Neural progenitor cell (in vitro differentiated cells): ENCODE measurements around the gene HES3. TPM values are rescaled to one million over a fixed set of nuclear protein-coding genes. Genes with fewer than 3 reads are reported as not detected.

Experiments
- DNase-seq: peaks from one replicate; pipeline ENCODE4 v3.0.0-alpha.2; 2016; ENCODE audit warnings: low spot score
- H2AFZ ChIP-seq: fragments of 200-600 bp; sonication (generic); replicated peaks from 2 replicates; pipeline ENCODE4 v1.6.1; 2016; ENCODE audit warnings: antibody characterized with exemption
- H3F3A ChIP-seq: fragments of 200-600 bp; sonication (generic); 2 replicates; pipeline ENCODE4 v1.6.1; 2016; ENCODE audit warnings: antibody characterized with exemption, low read depth
- H3K27ac ChIP-seq: fragments of 200-600 bp; sonication (generic); 2 replicates; pipeline ENCODE4 v1.5.1; 2016; ENCODE audit warnings: mild to moderate bottlenecking
- H3K27me3 ChIP-seq: fragments of 200-600 bp; sonication (generic); 2 replicates; pipeline ENCODE4 v1.6.1; 2016; ENCODE audit warnings: mild to moderate bottlenecking, moderate library complexity
- H3K36me3 ChIP-seq: fragments of 200-600 bp; sonication (generic); 2 replicates; pipeline ENCODE4 v1.5.1; 2016
- H3K4me1 ChIP-seq: fragments of 200-600 bp; sonication (generic); 2 replicates; pipeline ENCODE4 v1.6.1; 2016; ENCODE audit warnings: mixed run types
- H3K4me2 ChIP-seq: fragments of 200-600 bp; sonication (generic); 2 replicates; pipeline ENCODE4 v1.6.1; 2016
- H3K4me3 ChIP-seq: fragments of 200-600 bp; sonication (generic); 2 replicates; pipeline ENCODE4 v1.5.1; 2016
- H3K79me2 ChIP-seq: fragments of 200-600 bp; sonication (generic); 2 replicates; pipeline ENCODE4 v1.6.1; 2016; ENCODE audit warnings: low read depth
- H3K9ac ChIP-seq: fragments of 200-600 bp; sonication (generic); 2 replicates; pipeline ENCODE4 v1.6.1; 2016
- H3K9me3 ChIP-seq: fragments of 200-600 bp; sonication (generic); 2 replicates; pipeline ENCODE4 v1.5.1; 2016; ENCODE audit warnings: low read depth
- H4K20me1 ChIP-seq: fragments of 200-600 bp; sonication (generic); 2 replicates; pipeline ENCODE4 v1.6.1; 2016; ENCODE audit warnings: low read depth
- H3K27ac Mint-ChIP-seq: 3 replicates; pipeline ENCODE4 v1.8.0; 2021; ENCODE audit warnings: mixed read lengths
- H3K27me3 Mint-ChIP-seq: 2 replicates; pipeline ENCODE4 v1.8.0; 2022; ENCODE audit warnings: low read depth, mild to moderate bottlenecking, inconsistent platforms, moderate library complexity, mixed read lengths; ENCODE audit not compliant: insufficient read depth
- H3K36me3 Mint-ChIP-seq: 3 replicates; pipeline ENCODE4 v1.8.0; 2021; ENCODE audit warnings: mixed read lengths
- H3K4me1 Mint-ChIP-seq: 3 replicates; pipeline ENCODE4 v1.8.0; 2021; ENCODE audit warnings: mixed read lengths
- H3K4me3 Mint-ChIP-seq: 3 replicates; pipeline ENCODE4 v1.8.0; 2021; ENCODE audit warnings: mild to moderate bottlenecking, moderate library complexity, mixed read lengths
- H3K9me3 Mint-ChIP-seq: 3 replicates; pipeline ENCODE4 v1.8.0; 2020; ENCODE audit warnings: mixed read lengths
- CTCF ChIP-seq: fragments of 200-600 bp; sonication (generic); IDR thresholded peaks from 2 replicates; pipeline ENCODE4 v1.5.1; 2017; ENCODE audit warnings: antibody characterized with exemption, mild to moderate bottlenecking
- EZH2 ChIP-seq: fragments of 200-600 bp; sonication (generic); IDR thresholded peaks from 2 replicates; pipeline ENCODE4 v1.6.1; 2017; ENCODE audit warnings: antibody characterized with exemption, mild to moderate bottlenecking, moderate library complexity
- EZH2phosphoT487 ChIP-seq: fragments of 200-600 bp; sonication (generic); IDR thresholded peaks from 2 replicates; pipeline ENCODE4 v1.6.1; 2017; ENCODE audit warnings: antibody characterized with exemption
- total RNA-seq: library from RNA; depleted of rRNA; stranded (reverse); fragments of >200 nt; gene quantifications from 2 replicates; pipeline ENCODE4 v1.2.3, GENCODE V29; 2015; ENCODE audit warnings: low replicate concordance

The HES3 gene
- total RNA-seq = 5.5 and 22.2 TPM in 2 replicates

- Histone ChIP-seq H3K9ac (no peak within 1 kb of the TSS), H2AFZ (no peak within 1 kb of the TSS), H3K9me3 (no peaks in the 10 kb centered on the region), H3K79me2 (peaks cover 23% of the 10 kb centered on the region), H3K4me2 (peak within 1 kb of the TSS; percentile 96), H3K36me3 (no peaks in the 10 kb centered on the region), H3K4me3 (peak within 1 kb of the TSS; percentile 72), H3K27ac (no peak within 1 kb of the TSS), H4K20me1 (peaks cover 44% of the 10 kb centered on the region), H3K4me1 (peaks cover 50% of the 10 kb centered on the region), H3F3A (peaks cover 95% of the 10 kb centered on the region), H3K27me3 (peaks cover 24% of the 10 kb centered on the region)
- no peaks in the 10 kb centered on the region for H3K9me3 Mint-ChIP-seq
- peaks cover 35% of the 10 kb centered on the region for H3K27me3 Mint-ChIP-seq
- no peaks in the 10 kb centered on the region for H3K36me3 Mint-ChIP-seq
- DNase-seq = peak; percentile 81
- H3K4me1 Mint-ChIP-seq = peaks cover 55% of the 10 kb centered on the region
- TF ChIP-seq CTCF = no peak
- no peak for TF ChIP-seq EZH2phosphoT487
- no peak for TF ChIP-seq EZH2
- H3K27ac Mint-ChIP-seq = no peak within 1 kb of the TSS
- peak within 1 kb of the TSS; percentile 82 for H3K4me3 Mint-ChIP-seq
Measured at GRCh38 chr1:6243993-6244392, at the start of gene HES3. TSS of gene HES3 (plus strand) at chr1:6244179. CDS start at chr1:6244366, 187 bp downstream.

- Histone ChIP-seq H3K4me2 (peak overlapping the region; percentile 93), H3K9ac (peak overlapping the region; percentile 92), H3K9me3 (no peaks in the 10 kb centered on the region), H4K20me1 (peaks cover 62% of the 10 kb centered on the region), H3K4me1 (peaks cover 19% of the 10 kb centered on the region), H3K4me3 (peak overlapping the region; percentile 84), H3F3A (peaks cover 22% of the 10 kb centered on the region), H3K36me3 (peaks cover 18% of the 10 kb centered on the region), H3K79me2 (peaks cover 66% of the 10 kb centered on the region), H3K27me3 (no peaks in the 10 kb centered on the region), H3K27ac (no peak overlapping the region), H2AFZ (no peak overlapping the region)
- peak overlapping the region; percentile 92 for H3K4me3 Mint-ChIP-seq
- peaks cover 4% of the 10 kb centered on the region for H3K27me3 Mint-ChIP-seq
- peaks cover 19% of the 10 kb centered on the region for H3K36me3 Mint-ChIP-seq
- DNase-seq = no peak
- no peak overlapping the region for H3K27ac Mint-ChIP-seq
- H3K9me3 Mint-ChIP-seq = no peaks in the 10 kb centered on the region
- TF ChIP-seq CTCF (no peak), EZH2 (no peak), EZH2phosphoT487 (no peak)
- H3K4me1 Mint-ChIP-seq = peaks cover 31% of the 10 kb centered on the region
Measured at GRCh38 chr1:6197746-6198427, 46.1 kb upstream of the HES3 start.

- Histone ChIP-seq H3K4me2 (peak overlapping the region; percentile 93), H3K9ac (peak overlapping the region; percentile 92), H3K27ac (peak overlapping the region; percentile 18), H3K79me2 (peaks cover 57% of the 10 kb centered on the region), H3K9me3 (no peaks in the 10 kb centered on the region), H3F3A (peaks cover 19% of the 10 kb centered on the region), H3K4me1 (peaks cover 19% of the 10 kb centered on the region), H2AFZ (no peak overlapping the region), H3K27me3 (no peaks in the 10 kb centered on the region), H3K4me3 (peak overlapping the region; percentile 84), H3K36me3 (peaks cover 15% of the 10 kb centered on the region), H4K20me1 (peaks cover 53% of the 10 kb centered on the region)
- peaks cover 13% of the 10 kb centered on the region for H3K36me3 Mint-ChIP-seq
- H3K9me3 Mint-ChIP-seq = no peaks in the 10 kb centered on the region
- no peak for TF ChIP-seq EZH2
- no peak for TF ChIP-seq EZH2phosphoT487
- TF ChIP-seq CTCF = no peak
- peak overlapping the region; percentile 58 for H3K27ac Mint-ChIP-seq
- peaks cover 4% of the 10 kb centered on the region for H3K27me3 Mint-ChIP-seq
- DNase-seq = no peak
- peak overlapping the region; percentile 92 for H3K4me3 Mint-ChIP-seq
- H3K4me1 Mint-ChIP-seq = peaks cover 31% of the 10 kb centered on the region
Measured at GRCh38 chr1:6198646-6199297, 45.2 kb upstream of the HES3 start.
